Activated T-helper 17 cell treated with anti-CD3 and anti-CD28 coated beads, Interleukin-2, amount 50 U/mL, for 72 hours (primary cell): ENCODE results near the gene APOC3. TPM values are rescaled to one million over a fixed set of nuclear protein-coding genes. Genes with fewer than 3 reads are reported as not detected.

ENCODE experiments used
- ATAC-seq: fragments of 150-1000 bp; cut with Tn5 transposase; replicated peaks from 2 replicates; pipeline ENCODE4 v1.10.0; 2021; ENCODE audit warnings: mild to moderate bottlenecking, moderate library complexity
- H3K27ac Mint-ChIP-seq: one replicate; pipeline ENCODE4 v1.8.0; 2022; ENCODE audit warnings: mixed read lengths
- H3K27me3 Mint-ChIP-seq: one replicate; pipeline ENCODE4 v1.8.0; 2022; ENCODE audit warnings: mixed read lengths
- H3K36me3 Mint-ChIP-seq: one replicate; pipeline ENCODE4 v1.8.0; 2022; ENCODE audit warnings: low read depth, mild to moderate bottlenecking, mixed read lengths
- H3K4me1 Mint-ChIP-seq: one replicate; pipeline ENCODE4 v1.8.0; 2022; ENCODE audit warnings: mixed read lengths
- H3K4me3 Mint-ChIP-seq: one replicate; pipeline ENCODE4 v1.8.0; 2022; ENCODE audit warnings: mild to moderate bottlenecking, mixed read lengths
- H3K9me3 Mint-ChIP-seq: one replicate; pipeline ENCODE4 v1.8.0; 2022; ENCODE audit warnings: mixed read lengths
- total RNA-seq, 2 donors: library from RNA; stranded (reverse); gene quantifications; one replicate each; pipeline ENCODE4 v1.2.3, GENCODE V29; 2022

APOC3 gene
- total RNA-seq, 2 donors from 2014 or later = not detected

GRCh38 chr11:116842909-116843308, 13.2 kb downstream of the APOC3 start:
- Mint-ChIP-seq H3K4me1 (no peaks in the 10 kb centered on the region), H3K36me3 (peaks cover 46% of the 10 kb centered on the region), H3K9me3 (no peaks in the 10 kb centered on the region), H3K27ac (peak overlapping the region; percentile 23), H3K27me3 (no peaks in the 10 kb centered on the region), H3K4me3 (no peak overlapping the region)
- ATAC-seq = no peak

- H3K36me3 Mint-ChIP-seq = peaks cover 50% of the 10 kb centered on the region
- H3K9me3 Mint-ChIP-seq = no peaks in the 10 kb centered on the region
- no peaks in the 10 kb centered on the region for H3K27me3 Mint-ChIP-seq
- H3K4me1 Mint-ChIP-seq = no peaks in the 10 kb centered on the region
- H3K4me3 Mint-ChIP-seq = no peak overlapping the region
- H3K27ac Mint-ChIP-seq = no peak overlapping the region
- no peak for ATAC-seq
These were observed 14.0 kb downstream of the APOC3 start for GRCh38 chr11:116843661-116844060.

DNA sequence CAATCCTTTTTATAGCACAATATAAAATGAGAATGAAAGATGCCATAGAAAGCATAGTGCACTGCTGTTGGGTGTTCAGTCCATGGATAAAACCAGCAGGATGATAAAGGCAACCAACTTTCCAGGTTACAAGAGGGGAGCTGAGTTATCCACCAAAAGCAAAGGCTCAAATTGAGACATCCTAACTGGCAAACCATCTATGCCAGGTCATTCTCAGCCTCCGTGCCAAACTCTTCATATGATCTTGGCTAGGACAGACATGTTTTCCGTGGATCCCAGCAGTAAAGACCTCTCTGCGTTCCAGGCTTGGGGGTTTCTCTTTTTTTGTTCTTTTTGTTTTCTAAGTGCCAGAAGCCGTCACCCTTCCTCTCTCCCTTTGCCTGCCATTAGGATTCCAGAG, 15.0 kb downstream of the APOC3 start:
- H3K36me3 Mint-ChIP-seq = peaks cover 61% of the 10 kb centered on the region
- no peak for ATAC-seq
- no peak overlapping the region for H3K4me3 Mint-ChIP-seq
- no peaks in the 10 kb centered on the region for H3K27me3 Mint-ChIP-seq
- no peaks in the 10 kb centered on the region for H3K9me3 Mint-ChIP-seq
- H3K27ac Mint-ChIP-seq = peak overlapping the region; percentile 53
- H3K4me1 Mint-ChIP-seq = peaks cover 3% of the 10 kb centered on the region

DNA sequence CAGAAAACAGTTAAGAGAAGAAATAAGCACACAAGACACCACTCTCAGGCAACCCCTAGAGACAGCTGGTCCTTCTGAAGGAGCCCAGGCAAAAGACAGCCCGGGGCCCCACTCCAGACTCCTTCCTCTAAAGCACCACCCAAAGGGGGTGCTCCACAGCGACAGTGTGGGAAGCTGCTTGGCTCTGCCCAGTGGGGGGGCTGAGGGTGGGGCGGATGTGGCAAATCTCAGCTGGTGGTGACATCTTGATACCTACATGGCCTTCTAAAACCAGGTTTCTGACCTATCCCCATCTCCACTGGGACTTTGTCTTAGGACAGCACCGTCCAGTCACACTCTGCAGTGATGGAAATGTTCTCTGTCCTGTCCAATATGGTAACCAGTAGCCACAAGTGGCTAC, 17.9 kb downstream of the APOC3 start:
- H3K27ac Mint-ChIP-seq = no peak overlapping the region
- H3K4me3 Mint-ChIP-seq = no peak overlapping the region
- no peaks in the 10 kb centered on the region for H3K27me3 Mint-ChIP-seq
- peaks cover 26% of the 10 kb centered on the region for H3K4me1 Mint-ChIP-seq
- ATAC-seq = no peak
- no peaks in the 10 kb centered on the region for H3K9me3 Mint-ChIP-seq
- peaks cover 76% of the 10 kb centered on the region for H3K36me3 Mint-ChIP-seq

DNA sequence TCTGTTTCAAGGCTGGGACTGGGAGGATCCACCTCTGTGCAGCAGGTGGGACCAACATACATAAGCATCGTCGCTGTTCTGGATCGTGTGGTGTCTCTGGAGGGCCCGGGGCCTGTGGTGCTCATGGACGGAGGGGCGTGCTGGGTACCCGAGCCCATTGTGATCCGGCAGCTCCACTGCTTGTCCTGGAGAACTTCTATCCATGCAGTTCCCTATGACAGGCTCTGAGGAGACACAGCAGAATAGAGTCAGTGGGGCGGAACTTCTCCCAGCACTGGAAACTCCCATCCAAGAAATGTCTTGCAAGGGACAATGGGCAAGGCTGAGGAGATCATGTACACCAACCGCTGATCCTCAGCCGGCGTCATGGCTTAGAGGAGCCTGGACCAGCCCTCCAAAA, 19.4 kb downstream of the APOC3 start:
- Mint-ChIP-seq H3K4me1 (peaks cover 39% of the 10 kb centered on the region), H3K9me3 (no peaks in the 10 kb centered on the region), H3K36me3 (peaks cover 65% of the 10 kb centered on the region), H3K4me3 (no peak overlapping the region), H3K27ac (no peak overlapping the region), H3K27me3 (no peaks in the 10 kb centered on the region)
- no peak for ATAC-seq

DNA sequence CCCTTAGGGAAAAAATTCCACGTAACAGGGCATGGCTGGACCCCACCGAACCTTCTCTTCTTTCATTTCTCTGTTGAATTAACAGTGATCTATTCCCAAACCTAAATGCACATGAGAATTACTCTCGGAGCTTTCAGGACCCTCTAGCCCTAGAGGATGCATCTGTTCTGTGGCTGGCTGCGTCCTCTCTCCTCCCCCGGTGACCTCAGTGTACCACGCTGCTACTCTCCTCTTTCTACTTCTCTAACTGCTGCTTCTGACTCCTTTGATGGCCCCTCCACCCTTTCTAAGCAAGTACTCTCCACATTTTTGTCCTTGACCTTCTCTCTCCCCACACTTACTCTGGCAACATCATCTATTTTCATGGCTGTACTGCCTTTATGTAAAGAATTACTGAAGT, 19.8 kb downstream of the APOC3 start:
- Mint-ChIP-seq H3K4me3 (no peak overlapping the region), H3K4me1 (peaks cover 39% of the 10 kb centered on the region), H3K27ac (peak overlapping the region; percentile 32), H3K36me3 (peaks cover 68% of the 10 kb centered on the region), H3K9me3 (no peaks in the 10 kb centered on the region), H3K27me3 (no peaks in the 10 kb centered on the region)
- no peak for ATAC-seq

GRCh38 chr11:116851626-116852025, 21.9 kb downstream of the APOC3 start:
- H3K9me3 Mint-ChIP-seq = no peaks in the 10 kb centered on the region
- H3K27ac Mint-ChIP-seq = peak overlapping the region; percentile 83
- ATAC-seq = no peak
- peaks cover 52% of the 10 kb centered on the region for H3K4me1 Mint-ChIP-seq
- peaks cover 65% of the 10 kb centered on the region for H3K36me3 Mint-ChIP-seq
- H3K4me3 Mint-ChIP-seq = peak overlapping the region; percentile 77
- no peaks in the 10 kb centered on the region for H3K27me3 Mint-ChIP-seq

- H3K27me3 Mint-ChIP-seq = no peaks in the 10 kb centered on the region
- peaks cover 58% of the 10 kb centered on the region for H3K4me1 Mint-ChIP-seq
- peak overlapping the region; percentile 83 for H3K27ac Mint-ChIP-seq
- H3K9me3 Mint-ChIP-seq = no peaks in the 10 kb centered on the region
- peak overlapping the region; percentile 77 for H3K4me3 Mint-ChIP-seq
- ATAC-seq = peak; percentile 57
- H3K36me3 Mint-ChIP-seq = peaks cover 65% of the 10 kb centered on the region
These were observed 22.7 kb downstream of the APOC3 start for GRCh38 chr11:116852261-116853031.

DNA sequence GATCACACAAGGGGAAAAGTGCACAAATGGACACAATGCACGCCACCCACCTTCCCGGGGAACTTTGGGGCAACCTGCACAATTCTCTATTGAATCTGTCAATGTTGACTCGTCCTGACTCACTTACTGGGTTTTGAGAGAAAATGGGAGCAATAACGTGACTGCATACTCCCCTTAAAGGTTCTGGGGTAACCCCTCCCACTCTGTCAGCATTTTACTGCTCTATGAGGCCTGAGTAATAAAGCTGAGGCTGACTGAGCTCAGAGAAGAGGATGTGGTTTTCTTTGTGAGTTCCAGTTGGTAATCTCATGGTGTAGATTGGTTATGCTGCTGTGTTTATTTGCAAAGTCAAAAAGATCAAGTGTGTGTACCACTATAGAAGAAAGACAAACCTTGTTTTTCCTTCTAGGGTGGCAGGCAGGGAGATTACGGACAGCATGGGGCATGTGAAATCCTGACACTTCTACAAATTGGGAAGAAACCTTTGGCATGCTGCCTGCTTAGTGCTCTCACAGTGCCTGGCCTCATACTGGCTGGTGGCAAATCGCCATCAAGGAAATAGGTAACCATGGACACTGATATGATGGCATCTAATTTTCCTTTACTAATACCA, 23.9 kb downstream of the APOC3 start:
- no peaks in the 10 kb centered on the region for H3K27me3 Mint-ChIP-seq
- H3K9me3 Mint-ChIP-seq = no peaks in the 10 kb centered on the region
- H3K36me3 Mint-ChIP-seq = peaks cover 68% of the 10 kb centered on the region
- peak overlapping the region; percentile 83 for H3K27ac Mint-ChIP-seq
- peaks cover 58% of the 10 kb centered on the region for H3K4me1 Mint-ChIP-seq
- ATAC-seq = peak; percentile 90
- H3K4me3 Mint-ChIP-seq = peak overlapping the region; percentile 77

DNA sequence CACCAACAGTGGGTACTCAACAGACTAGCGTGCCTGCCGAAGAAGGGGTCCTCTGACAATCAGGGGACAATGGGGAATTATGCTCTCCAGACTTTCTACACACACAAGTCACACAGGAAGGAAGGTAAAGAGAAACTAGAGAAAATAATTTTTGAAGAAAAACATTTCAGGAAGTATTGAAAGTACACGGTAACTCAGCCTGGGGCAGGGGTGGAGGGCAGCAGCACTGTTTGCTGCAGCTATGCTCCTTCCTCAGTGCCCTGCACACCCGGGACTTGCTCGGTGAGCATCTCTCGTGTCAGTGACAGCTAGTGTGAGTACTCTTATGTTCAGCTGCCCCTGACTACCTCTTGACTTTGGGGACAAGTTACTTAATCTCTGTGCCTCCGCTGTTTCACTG, 25.7 kb downstream of the APOC3 start:
- Mint-ChIP-seq H3K36me3 (peaks cover 68% of the 10 kb centered on the region), H3K27ac (peak overlapping the region; percentile 37), H3K4me3 (peak overlapping the region; percentile 37), H3K4me1 (peaks cover 52% of the 10 kb centered on the region), H3K27me3 (no peaks in the 10 kb centered on the region), H3K9me3 (no peaks in the 10 kb centered on the region)
- ATAC-seq = no peak

GRCh38 chr11:116856423-116856822, 26.7 kb downstream of the APOC3 start:
- Mint-ChIP-seq H3K4me3 (no peak overlapping the region), H3K36me3 (peaks cover 73% of the 10 kb centered on the region), H3K27me3 (no peaks in the 10 kb centered on the region), H3K9me3 (no peaks in the 10 kb centered on the region), H3K27ac (peak overlapping the region; percentile 37), H3K4me1 (peaks cover 50% of the 10 kb centered on the region)
- ATAC-seq = no peak

- no peaks in the 10 kb centered on the region for H3K9me3 Mint-ChIP-seq
- no peaks in the 10 kb centered on the region for H3K27me3 Mint-ChIP-seq
- no peak overlapping the region for H3K4me3 Mint-ChIP-seq
- ATAC-seq = no peak
- peak overlapping the region; percentile 26 for H3K27ac Mint-ChIP-seq
- peaks cover 79% of the 10 kb centered on the region for H3K36me3 Mint-ChIP-seq
- H3K4me1 Mint-ChIP-seq = peaks cover 48% of the 10 kb centered on the region
These were observed 27.6 kb downstream of the APOC3 start for GRCh38 chr11:116857316-116857715.

DNA sequence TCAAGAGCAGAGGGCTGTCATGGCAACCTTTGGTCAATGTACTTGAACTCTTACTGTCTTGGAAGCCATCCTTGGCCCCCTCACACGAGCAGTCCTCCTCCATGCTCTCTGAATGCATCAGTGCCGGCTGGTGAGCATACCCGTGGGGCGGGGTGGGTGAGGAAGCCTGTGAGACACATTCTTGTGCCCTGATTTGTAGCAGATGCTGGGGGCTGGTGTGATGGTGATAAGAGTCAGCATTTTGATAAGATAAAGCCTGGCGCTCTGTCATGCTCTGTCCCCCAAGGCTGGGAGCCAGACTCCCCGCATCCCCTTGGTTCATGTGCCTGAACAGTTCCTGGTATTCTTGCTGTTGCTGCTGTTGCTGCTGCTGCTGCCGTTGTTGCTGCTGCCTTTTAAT, 28.2 kb downstream of the APOC3 start:
- Mint-ChIP-seq H3K27ac (no peak overlapping the region), H3K9me3 (no peaks in the 10 kb centered on the region), H3K4me3 (no peak overlapping the region), H3K36me3 (peaks cover 86% of the 10 kb centered on the region), H3K27me3 (no peaks in the 10 kb centered on the region), H3K4me1 (peaks cover 42% of the 10 kb centered on the region)
- no peak for ATAC-seq

DNA sequence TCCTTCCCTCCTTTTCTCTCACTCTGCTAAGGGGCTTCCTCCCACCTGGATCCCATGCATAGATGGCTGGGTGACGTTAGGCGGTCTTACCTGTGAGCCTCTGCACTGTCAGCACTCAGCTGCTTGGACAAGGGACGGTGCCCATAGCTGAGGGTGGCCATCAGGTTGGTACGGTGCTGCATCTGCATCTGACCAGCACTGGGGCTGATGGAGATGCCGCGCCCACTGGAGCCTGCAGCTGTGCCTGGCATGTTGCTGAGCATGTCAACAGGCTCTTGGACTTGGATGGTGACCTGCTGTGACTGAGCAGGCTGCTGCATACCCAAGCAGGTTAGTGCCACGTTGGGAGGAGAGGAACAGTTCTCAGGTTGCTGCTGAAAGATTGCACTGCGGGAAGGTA, 29.5 kb downstream of the APOC3 start:
- no peaks in the 10 kb centered on the region for H3K27me3 Mint-ChIP-seq
- peaks cover 32% of the 10 kb centered on the region for H3K4me1 Mint-ChIP-seq
- no peaks in the 10 kb centered on the region for H3K9me3 Mint-ChIP-seq
- no peak overlapping the region for H3K4me3 Mint-ChIP-seq
- peaks cover 97% of the 10 kb centered on the region for H3K36me3 Mint-ChIP-seq
- ATAC-seq = no peak
- peak overlapping the region; percentile 52 for H3K27ac Mint-ChIP-seq

DNA sequence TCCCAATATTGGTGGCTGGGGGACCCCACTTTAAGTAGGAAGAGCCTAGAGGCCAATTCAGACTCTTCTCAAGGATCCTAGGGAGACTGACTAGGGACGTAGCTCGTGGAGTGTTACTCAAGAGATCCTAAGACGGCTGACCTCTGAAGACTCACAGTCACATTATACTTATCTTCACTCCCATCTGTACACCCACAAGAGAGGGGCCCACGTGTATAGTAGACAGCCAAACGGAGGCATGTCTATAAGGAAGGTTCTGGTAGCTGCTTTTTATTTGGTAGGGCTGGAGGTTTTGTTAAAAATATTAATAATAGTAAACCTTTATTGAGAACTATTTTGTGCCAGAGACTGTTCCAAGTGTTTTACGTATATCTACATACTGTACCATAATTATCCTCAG, 30.6 kb downstream of the APOC3 start:
- H3K36me3 Mint-ChIP-seq = peaks cover 99% of the 10 kb centered on the region

More for the DNA sequence above, 30.6 kb downstream of the APOC3 start:
- Mint-ChIP-seq H3K27me3 (no peaks in the 10 kb centered on the region), H3K9me3 (no peaks in the 10 kb centered on the region), H3K4me1 (peaks cover 29% of the 10 kb centered on the region), H3K4me3 (no peak overlapping the region), H3K27ac (peak overlapping the region; percentile 13)
- ATAC-seq = no peak
